ENCODE results near the gene ELMO1.

The ELMO1 gene

GRCh38 chr7:37255327-37255944, 193.2 kb downstream of the ELMO1 start:
- no peak for FAIRE-seq

- no peak for FAIRE-seq
These were observed 197.4 kb downstream of the ELMO1 start for GRCh38 chr7:37251222-37251621.

- no peak for FAIRE-seq
These were observed 199.4 kb downstream of the ELMO1 start for GRCh38 chr7:37249240-37249639.

- FAIRE-seq = no peak
These were observed 200.2 kb downstream of the ELMO1 start for GRCh38 chr7:37248396-37248861.

- FAIRE-seq = no peak
These were observed 200.8 kb downstream of the ELMO1 start for GRCh38 chr7:37247861-37248260.

- FAIRE-seq = no peak
These were observed 203.1 kb downstream of the ELMO1 start for GRCh38 chr7:37245590-37245989.

GRCh38 chr7:37236906-37237305, 211.8 kb downstream of the ELMO1 start:
- FAIRE-seq = no peak

GRCh38 chr7:37235813-37236212, 212.9 kb downstream of the ELMO1 start:
- FAIRE-seq = no peak

GRCh38 chr7:37234928-37235327, 213.7 kb downstream of the ELMO1 start:
- FAIRE-seq = no peak

GRCh38 chr7:37234334-37234733, 214.3 kb downstream of the ELMO1 start:
- FAIRE-seq = no peak

GRCh38 chr7:37231613-37232012, 217.1 kb downstream of the ELMO1 start:
- no peak for FAIRE-seq

- FAIRE-seq = no peak
These were observed 218.4 kb downstream of the ELMO1 start for GRCh38 chr7:37230221-37230620.

- no peak for FAIRE-seq
These were observed 219.3 kb downstream of the ELMO1 start for GRCh38 chr7:37229381-37229780.

GRCh38 chr7:37225285-37225969, 223.2 kb downstream of the ELMO1 start:
- no peak for FAIRE-seq

GRCh38 chr7:37224746-37225145, 223.9 kb downstream of the ELMO1 start:
- no peak for FAIRE-seq

GRCh38 chr7:37220664-37221063, 228.0 kb downstream of the ELMO1 start:
- FAIRE-seq = no peak

GRCh38 chr7:37218956-37219355, 229.7 kb downstream of the ELMO1 start:
- no peak for FAIRE-seq

- FAIRE-seq = no peak
These were observed 231.7 kb downstream of the ELMO1 start for GRCh38 chr7:37216923-37217322.

- no peak for FAIRE-seq
These were observed 232.4 kb downstream of the ELMO1 start for GRCh38 chr7:37216156-37216852.

GRCh38 chr7:37215290-37215923, 233.3 kb downstream of the ELMO1 start:
- FAIRE-seq = no peak

- no peak for FAIRE-seq
These were observed 236.1 kb downstream of the ELMO1 start for GRCh38 chr7:37212556-37212955.

- no peak for FAIRE-seq
These were observed 236.6 kb downstream of the ELMO1 start for GRCh38 chr7:37212051-37212450.

- FAIRE-seq = no peak
These were observed 237.4 kb downstream of the ELMO1 start for GRCh38 chr7:37211097-37211880.
